Measurements from ENCODE around the gene TH. TPM values are rescaled to one million over a fixed set of nuclear protein-coding genes. Genes with fewer than 3 reads are reported as not detected.

Gene TH
- total RNA-seq, 1 experiment from 2014 or later: not detected

Other genes starting within 250 kb of the TH start
- gene MRPL23, start 224.5 kb downstream of the TH start, total RNA-seq (2014; rRNA removed; shearing (Covaris generic)): 271 and 398 TPM in 2 replicates
- 0.23 and 2.9 TPM in 2 replicates for gene H19, start 174.0 kb downstream of the TH start, total RNA-seq (2014; rRNA removed; shearing (Covaris generic))
- 0.60 and 2.0 TPM in 2 replicates for gene IGF2, start 32.4 kb downstream of the TH start, total RNA-seq (2014; rRNA removed; shearing (Covaris generic))
- not detected in 2 replicates for gene INS, start 10.6 kb downstream of the TH start, total RNA-seq (2014; rRNA removed; shearing (Covaris generic))
- not detected in 2 replicates for gene ASCL2, start 98.8 kb upstream of the TH start, total RNA-seq (2014; rRNA removed; shearing (Covaris generic))
- 0.10 and 1.5 TPM in 2 replicates for gene C11orf21, start 130.1 kb upstream of the TH start, total RNA-seq (2014; rRNA removed; shearing (Covaris generic))
- 0.81 and 4.0 TPM in 2 replicates for gene TSPAN32, start 130.2 kb upstream of the TH start, total RNA-seq (2014; rRNA removed; shearing (Covaris generic))
- 135 and 154 TPM in 2 replicates for gene CD81, start 205.5 kb upstream of the TH start, total RNA-seq (2014; rRNA removed; shearing (Covaris generic))
- gene TSSC4, start 228.9 kb upstream of the TH start, total RNA-seq (2014; rRNA removed; shearing (Covaris generic)): 32.8 and 52.2 TPM in 2 replicates

All from H4 (cell line).